K562 (cell line): ENCODE measurements around the gene PRDX3. TPM values are rescaled to one million over a fixed set of nuclear protein-coding genes. Genes with fewer than 3 reads are reported as not detected.
A peak's percentile ranks its signal among the peaks of the same experiment; 100 is the strongest.

ENCODE experiments used
- ARHGAP35 ChIP-seq: fragments of 450-650 bp; IDR thresholded peaks from 2 replicates; pipeline ENCODE4 v1.6.1; 2018; ENCODE audit not compliant: partially characterized antibody
- ARID1B ChIP-seq: fragments of 450-650 bp; IDR thresholded peaks from 2 replicates; pipeline ENCODE4 v1.6.1; 2016; ENCODE audit warnings: antibody characterized with exemption, mild to moderate bottlenecking, inconsistent platforms
- BACH1 ChIP-seq: fragments of 200-800 bp; sonication (Bioruptor generic); IDR thresholded peaks from 2 replicates; pipeline ENCODE4 v1.6.1; 2016; ENCODE audit warnings: missing genetic modification characterization, missing compliant biosample characterization
- E2F1 ChIP-seq: sonication (generic); formaldehyde crosslinking; IDR thresholded peaks from 2 replicates; pipeline ENCODE4 v1.8.1; 2023; ENCODE audit warnings: mild to moderate bottlenecking, missing genetic modification reagents, moderate library complexity
- E2F3 ChIP-seq: fragments of 250-450 bp; sonication (Bioruptor Pico); IDR thresholded peaks from 2 replicates; pipeline ENCODE4 v1.4.0; 2020; ENCODE audit warnings: mild to moderate bottlenecking
- ELF2 ChIP-seq: fragments of 250-450 bp; sonication (Bioruptor Pico); IDR thresholded peaks from 2 replicates; pipeline ENCODE4 v1.5.0; 2021; ENCODE audit warnings: mild to moderate bottlenecking
- FOXP4 ChIP-seq: sonication (generic); formaldehyde crosslinking; IDR thresholded peaks from 2 replicates; pipeline ENCODE4 v1.8.0; 2022; ENCODE audit warnings: mild to moderate bottlenecking, missing genetic modification reagents, borderline replicate concordance
- HBP1 ChIP-seq: fragments of 450-650 bp; formaldehyde crosslinking; IDR thresholded peaks from 2 replicates; pipeline ENCODE4 v1.4.0; 2022; ENCODE audit warnings: missing genetic modification characterization
- HNRNPLL ChIP-seq: fragments of 200-400 bp; formaldehyde crosslinking; IDR thresholded peaks from 2 replicates; pipeline ENCODE4 v1.6.1; 2017; ENCODE audit warnings: low read length, low read depth, mild to moderate bottlenecking; ENCODE audit not compliant: poor library complexity, severe bottlenecking
- NR2C1 ChIP-seq, 2 experiments: fragments of 450-650 bp; IDR thresholded peaks; 2 replicates each; pipeline ENCODE4 v1.6.1; 2017; ENCODE audit warnings: mild to moderate bottlenecking in 2 of 2, antibody characterized with exemption in 1 of 2, inconsistent platforms in 1 of 2, missing compliant biosample characterization in 1 of 2, missing genetic modification characterization in 1 of 2
- TRIM28 ChIP-seq: fragments of 450-650 bp; IDR thresholded peaks from 2 replicates; pipeline ENCODE4 v1.6.1; 2017
- YY1 ChIP-seq, 3 experiments: IDR thresholded peaks; 2 replicates each; pipeline ENCODE4 v1.6.1; 2011; ENCODE audit warnings: low read length in 2 of 3, mild to moderate bottlenecking in 2 of 3, moderate library complexity in 2 of 3, borderline replicate concordance in 1 of 3, control low read depth in 1 of 3, low read depth in 1 of 3; ENCODE audit not compliant: insufficient read depth in 3 of 3, insufficient replicate concordance in 2 of 3, control insufficient read depth in 1 of 3, insufficient read length in 1 of 3; ENCODE audit errors: extremely low read depth in 1 of 3
- ZNF217 ChIP-seq: sonication (generic); formaldehyde crosslinking; IDR thresholded peaks from 2 replicates; pipeline ENCODE4 v1.8.0; 2022; ENCODE audit warnings: mild to moderate bottlenecking, missing genetic modification reagents
- ZNF282 ChIP-seq: sonication (generic); formaldehyde crosslinking; IDR thresholded peaks from 2 replicates; pipeline ENCODE4 v1.8.1; 2023; ENCODE audit warnings: missing genetic modification reagents
- polyA plus RNA-seq, 8 experiments: library from polyadenylated mRNA; depleted of rRNA in 4 of 8; stranded (reverse) in 5 of 8; unstranded in 3 of 8; fragments of >200 nt; fragmentation: Nextera tagmentation in 2 of 8; fragmentation: Illumina TruSeq in 1 of 8; extraction: Ambion mirVana in 2 of 8; extraction: Trizol in 1 of 8; gene quantifications; 2 replicates each; pipeline versions ENCODE4 v1.2.1 to v1.2.3, GENCODE V29; 2011 to 2014; ENCODE audit warnings: inconsistent platforms in 1 of 8, missing spikeins in 1 of 8
- total RNA-seq, 7 experiments: library from RNA; depleted of rRNA in 6 of 7; stranded (reverse); fragments of >200 nt in 6 of 7; fragmentation: Illumina TruSeq in 2 of 7; extraction: Trizol in 2 of 7; gene quantifications; 2 replicates each; pipeline versions ENCODE4 v1.2.1 to v1.2.3, GENCODE V29; 2011 to 2021; ENCODE audit warnings: low replicate concordance in 1 of 7
- TF ChIP-seq, protein P1 (sequence below): conservative IDR thresholded peaks from 2 replicates; pipeline ENCODE4 v1.6.1; 2011; ENCODE audit warnings: low read depth, mild to moderate bottlenecking, low read length; ENCODE audit not compliant: control insufficient read depth
- TF ChIP-seq, protein P2 (sequence below): fragments of 450-650 bp; IDR thresholded peaks from 2 replicates; pipeline ENCODE4 v1.6.1; 2018; ENCODE audit not compliant: partially characterized antibody

Gene PRDX3
- total and polyA plus RNA-seq, 9 of the 15 experiments (the other 6 are each of a cell fraction or from before 2014, with no cell fraction given): 122 to 994 (median 173) TPM

DNA sequence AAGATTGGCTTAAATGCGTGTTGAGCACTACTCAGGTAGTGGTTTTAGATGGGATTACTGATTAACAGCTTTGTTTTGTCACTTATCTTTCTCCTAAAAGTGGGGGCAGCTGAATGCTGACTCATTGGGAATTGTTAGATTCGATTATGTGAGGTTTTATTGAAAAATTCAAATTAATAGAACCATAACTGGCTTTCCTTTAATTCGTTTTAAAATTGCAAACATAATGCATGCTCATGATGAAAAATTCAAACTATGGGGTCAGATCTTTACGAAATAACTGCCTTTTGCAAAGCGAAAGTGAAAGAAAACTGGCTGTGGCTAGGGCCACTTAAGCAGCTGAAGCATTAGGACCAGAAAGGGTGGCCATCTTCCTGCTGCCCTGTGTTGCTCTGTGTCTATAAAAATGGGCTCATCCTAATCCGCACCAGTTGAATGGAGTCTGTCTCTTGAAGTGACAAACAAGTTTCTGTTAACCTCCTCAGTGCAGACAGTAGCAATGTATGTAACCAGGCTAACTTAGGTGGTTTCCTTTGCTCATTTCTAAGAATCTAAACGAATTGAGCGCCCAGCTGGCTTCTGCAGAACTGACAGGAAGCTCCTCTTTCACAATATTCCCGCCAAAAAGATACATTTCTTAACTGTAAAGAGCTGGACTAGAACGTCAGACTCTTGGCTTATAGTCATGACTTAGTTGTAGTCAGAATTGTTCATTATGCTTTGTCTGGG, 46.9 kb downstream of the PRDX3 start (continued):
- TF ChIP-seq ZNF217 (CRISPR knock-in tag): no peak
- TF ChIP-seq HNRNPLL: no peak
- TF ChIP-seq ELF2 (CRISPR knock-in tag): no peak
- TF ChIP-seq E2F1 (CRISPR knock-in tag): no peak
- no peak for TF ChIP-seq NR2C1 (IDR thresholded peaks at IDR 0.05)
- TF ChIP-seq NR2C1 (tag; IDR thresholded peaks at IDR 0.05): 0 out of 2 replicates have a peak, but pooled peaks have one; percentile 4
- TF ChIP-seq ARHGAP35: no peak
- no peak for TF ChIP-seq TRIM28
- TF ChIP-seq, protein P1, sequence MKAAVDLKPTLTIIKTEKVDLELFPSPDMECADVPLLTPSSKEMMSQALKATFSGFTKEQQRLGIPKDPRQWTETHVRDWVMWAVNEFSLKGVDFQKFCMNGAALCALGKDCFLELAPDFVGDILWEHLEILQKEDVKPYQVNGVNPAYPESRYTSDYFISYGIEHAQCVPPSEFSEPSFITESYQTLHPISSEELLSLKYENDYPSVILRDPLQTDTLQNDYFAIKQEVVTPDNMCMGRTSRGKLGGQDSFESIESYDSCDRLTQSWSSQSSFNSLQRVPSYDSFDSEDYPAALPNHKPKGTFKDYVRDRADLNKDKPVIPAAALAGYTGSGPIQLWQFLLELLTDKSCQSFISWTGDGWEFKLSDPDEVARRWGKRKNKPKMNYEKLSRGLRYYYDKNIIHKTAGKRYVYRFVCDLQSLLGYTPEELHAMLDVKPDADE: no peak
- TF ChIP-seq ARID1B: peak; percentile 63; the same call in 1 of the 2 replicates
- TF ChIP-seq ZNF282: no peak
- TF ChIP-seq, protein P2, sequence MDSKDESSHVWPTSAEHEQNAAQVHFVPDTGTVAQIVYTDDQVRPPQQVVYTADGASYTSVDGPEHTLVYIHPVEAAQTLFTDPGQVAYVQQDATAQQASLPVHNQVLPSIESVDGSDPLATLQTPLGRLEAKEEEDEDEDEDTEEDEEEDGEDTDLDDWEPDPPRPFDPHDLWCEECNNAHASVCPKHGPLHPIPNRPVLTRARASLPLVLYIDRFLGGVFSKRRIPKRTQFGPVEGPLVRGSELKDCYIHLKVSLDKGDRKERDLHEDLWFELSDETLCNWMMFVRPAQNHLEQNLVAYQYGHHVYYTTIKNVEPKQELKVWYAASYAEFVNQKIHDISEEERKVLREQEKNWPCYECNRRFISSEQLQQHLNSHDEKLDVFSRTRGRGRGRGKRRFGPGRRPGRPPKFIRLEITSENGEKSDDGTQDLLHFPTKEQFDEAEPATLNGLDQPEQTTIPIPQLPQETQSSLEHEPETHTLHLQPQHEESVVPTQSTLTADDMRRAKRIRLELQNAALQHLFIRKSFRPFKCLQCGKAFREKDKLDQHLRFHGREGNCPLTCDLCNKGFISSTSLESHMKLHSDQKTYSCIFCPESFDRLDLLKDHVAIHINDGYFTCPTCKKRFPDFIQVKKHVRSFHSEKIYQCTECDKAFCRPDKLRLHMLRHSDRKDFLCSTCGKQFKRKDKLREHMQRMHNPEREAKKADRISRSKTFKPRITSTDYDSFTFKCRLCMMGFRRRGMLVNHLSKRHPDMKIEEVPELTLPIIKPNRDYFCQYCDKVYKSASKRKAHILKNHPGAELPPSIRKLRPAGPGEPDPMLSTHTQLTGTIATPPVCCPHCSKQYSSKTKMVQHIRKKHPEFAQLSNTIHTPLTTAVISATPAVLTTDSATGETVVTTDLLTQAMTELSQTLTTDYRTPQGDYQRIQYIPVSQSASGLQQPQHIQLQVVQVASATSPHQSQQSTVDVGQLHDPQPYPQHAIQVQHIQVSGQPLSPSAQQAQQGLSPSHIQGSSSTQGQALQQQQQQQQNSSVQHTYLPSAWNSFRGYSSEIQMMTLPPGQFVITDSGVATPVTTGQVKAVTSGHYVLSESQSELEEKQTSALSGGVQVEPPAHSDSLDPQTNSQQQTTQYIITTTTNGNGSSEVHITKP: no peak
- peak; percentile 10; the same call in 1 of the 2 replicates for TF ChIP-seq E2F3 (CRISPR knock-in tag)
- no peak for TF ChIP-seq FOXP4 (CRISPR knock-in tag)
- peak; percentile 75 for TF ChIP-seq BACH1 (tag)
- no peak for TF ChIP-seq HBP1
- TF ChIP-seq YY1 (IDR thresholded peaks at IDR 0.05; ENCODE audit: borderline replicate concordance in 1 of 3, control insufficient read depth in 1 of 3, extremely low read depth in 1 of 3, insufficient read depth in 3 of 3, insufficient read length in 1 of 3, insufficient replicate concordance in 2 of 3, low read depth in 1 of 3, low read length in 2 of 3): peak in 2 of 3 experiments; percentile 76 to 86
